Measurements from ENCODE around the gene VEGFC. TPM values are rescaled to one million over a fixed set of nuclear protein-coding genes. Genes with fewer than 3 reads are reported as not detected.

The VEGFC gene
- total RNA-seq, 4 donors from 2014 or later: 34.4 to 58.7 (median 43.0) TPM

DNA sequence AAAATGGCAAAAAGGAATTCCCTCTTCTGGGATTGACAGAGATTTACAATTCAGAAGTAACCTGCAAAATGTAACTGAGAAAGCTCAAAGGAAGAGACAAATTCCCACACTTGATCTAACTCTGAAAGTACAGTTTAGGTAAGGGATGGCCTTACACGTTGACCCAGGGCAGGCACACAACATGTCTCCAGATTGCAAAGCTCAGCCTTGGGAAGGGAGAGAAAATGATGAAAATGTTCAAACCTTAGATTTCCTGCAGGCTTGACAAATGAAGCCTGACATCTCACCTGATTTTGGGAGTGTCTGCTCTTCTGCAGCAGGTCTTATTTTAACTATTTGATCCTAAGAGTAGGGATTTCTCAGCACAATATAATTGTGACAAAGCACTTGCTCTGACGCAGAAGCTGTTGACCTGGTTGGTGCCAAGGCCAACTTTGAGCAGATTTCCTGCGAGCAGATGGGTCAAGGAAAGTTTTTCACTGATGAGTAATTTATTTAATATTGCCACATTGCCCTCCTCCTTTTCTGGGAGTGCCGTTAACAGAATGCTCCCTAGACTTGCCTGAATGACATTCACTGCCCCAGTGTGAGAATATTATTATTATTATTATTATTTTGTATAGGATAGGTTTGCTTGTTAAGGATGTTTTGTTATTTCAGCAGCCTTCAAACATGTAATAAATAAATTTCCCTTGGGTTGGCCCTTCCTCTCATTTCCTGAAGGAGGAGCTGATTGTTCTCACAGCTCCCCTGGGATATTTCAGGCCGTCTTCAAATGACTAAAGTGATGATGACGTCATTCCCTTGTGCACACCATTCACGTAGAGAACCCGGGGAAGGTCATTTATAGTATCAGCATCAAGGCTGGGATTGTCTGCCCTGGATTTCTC lies 157.1 kb downstream of the VEGFC start:
- Histone ChIP-seq H3K27ac (no peak overlapping the region), H3K4me1 (no peaks in the 10 kb centered on the region), H3K36me3 (no peaks in the 10 kb centered on the region), H3K4me3 (replicated peaks in 1 of 3) (no peak overlapping the region), H3K9me3 (no peaks in the 10 kb centered on the region), H3K27me3 (no peaks in the 10 kb centered on the region)
- TF ChIP-seq POLR2A (IDR thresholded peaks at IDR 0.05): no peak
- WGBS, 2 donors: 61 to 75% methylated on average over 8 of the region's 8 CpGs
- intact Hi-C loops (cut with DNase I): no loop called here
- DNase-seq: no peak
